IPS-NIHi7 (cell line): ENCODE data around the gene RGS19.
A peak's percentile ranks its signal among the peaks of the same experiment; 100 is the strongest.
"Not testable (repeated sequence)": the region's sequence is repeated elsewhere in the genome, so short reads cannot be mapped to it uniquely, and the experiment has no call there.

Experiments used
- DNase-seq: peaks from one replicate; pipeline ENCODE4 v3.0.0; 2012; ENCODE audit warnings: mixed read lengths; ENCODE audit errors: extremely low spot score

Gene RGS19, protein sequence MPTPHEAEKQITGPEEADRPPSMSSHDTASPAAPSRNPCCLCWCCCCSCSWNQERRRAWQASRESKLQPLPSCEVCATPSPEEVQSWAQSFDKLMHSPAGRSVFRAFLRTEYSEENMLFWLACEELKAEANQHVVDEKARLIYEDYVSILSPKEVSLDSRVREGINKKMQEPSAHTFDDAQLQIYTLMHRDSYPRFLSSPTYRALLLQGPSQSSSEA

DNA sequence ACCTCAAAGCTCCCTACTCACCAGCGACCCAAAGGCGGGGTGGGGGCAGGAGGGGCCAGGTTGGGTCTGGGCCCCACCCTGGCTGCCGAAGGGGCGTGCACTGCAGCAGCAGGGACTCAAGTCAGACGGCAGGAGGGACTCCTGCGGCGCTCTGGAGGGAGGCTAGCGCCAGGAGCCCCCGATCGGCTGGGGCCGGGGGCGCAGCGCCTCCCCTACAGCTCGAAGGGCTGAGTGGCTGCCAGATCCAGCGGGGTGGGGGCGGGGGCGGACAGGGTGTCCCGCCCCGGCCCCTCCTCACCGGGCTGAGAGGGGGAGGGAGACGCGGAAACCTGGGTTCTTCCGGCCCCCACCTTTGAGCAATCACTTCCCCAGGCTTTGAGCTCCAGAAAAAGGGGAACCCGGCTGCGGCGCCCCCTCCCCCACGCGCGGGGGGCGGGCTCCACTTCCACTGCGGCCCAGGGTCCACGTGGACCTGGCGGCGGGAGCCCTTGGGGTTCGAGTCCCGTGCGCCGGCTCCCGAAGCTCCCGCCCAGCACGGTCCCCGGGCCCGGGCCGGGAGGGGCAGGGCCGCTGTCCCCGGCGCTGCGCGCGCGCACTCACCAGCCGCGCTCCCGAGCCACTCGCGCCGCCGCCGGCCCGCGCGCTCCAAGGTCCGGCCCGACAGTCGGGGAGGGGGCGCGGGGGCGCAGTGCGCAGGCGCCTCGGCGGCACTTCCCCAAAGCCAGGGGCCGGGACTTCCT is at the start of gene RGS19:
Gene RGS19, minus strand, starts transcription at position 246 of the 740 bp plus-strand sequence. CDS start 2,632 bp downstream, outside the sequence.
- DNase-seq: peak; percentile 92

DNA sequence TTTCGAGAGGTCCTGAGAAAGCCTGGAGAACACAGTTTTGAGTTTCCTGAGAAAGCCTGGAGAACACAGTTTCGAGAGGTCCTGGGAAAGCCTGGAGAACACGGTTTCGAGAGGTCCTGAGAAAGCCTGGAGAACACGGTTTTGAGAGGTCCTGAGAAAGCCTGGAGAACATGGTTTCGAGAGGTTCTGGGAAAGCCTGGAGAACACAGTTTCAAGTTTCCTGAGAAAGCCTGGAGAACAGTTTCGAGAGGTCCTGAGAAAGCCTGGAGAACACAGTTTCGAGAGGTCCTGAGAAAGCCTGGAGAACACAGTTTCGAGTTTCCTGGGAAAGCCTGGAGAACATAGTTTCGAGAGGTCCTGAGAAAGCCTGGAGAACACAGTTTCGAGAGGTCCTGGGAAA is 44.2 kb upstream of the RGS19 start:
- not testable (repeated sequence) for DNase-seq

DNA sequence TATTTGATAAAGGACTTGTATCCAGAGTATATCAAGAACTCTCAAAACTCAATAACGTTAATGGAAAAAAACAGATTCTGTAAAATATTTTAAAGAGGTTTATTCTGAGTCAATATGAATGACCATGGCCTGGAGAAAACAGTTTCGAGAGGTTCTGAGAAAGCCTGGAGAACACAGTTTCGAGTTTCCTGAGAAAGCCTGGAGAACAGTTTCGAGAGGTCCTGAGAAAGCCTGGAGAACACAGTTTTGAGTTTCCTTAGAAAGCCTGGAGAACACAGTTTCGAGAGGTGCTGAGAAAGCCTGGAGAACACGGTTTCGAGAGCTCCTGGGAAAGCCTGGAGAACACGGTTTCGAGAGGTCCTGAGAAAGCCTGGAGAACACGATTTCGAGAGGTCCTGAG is 43.6 kb upstream of the RGS19 start:
- not testable (repeated sequence) for DNase-seq

DNA sequence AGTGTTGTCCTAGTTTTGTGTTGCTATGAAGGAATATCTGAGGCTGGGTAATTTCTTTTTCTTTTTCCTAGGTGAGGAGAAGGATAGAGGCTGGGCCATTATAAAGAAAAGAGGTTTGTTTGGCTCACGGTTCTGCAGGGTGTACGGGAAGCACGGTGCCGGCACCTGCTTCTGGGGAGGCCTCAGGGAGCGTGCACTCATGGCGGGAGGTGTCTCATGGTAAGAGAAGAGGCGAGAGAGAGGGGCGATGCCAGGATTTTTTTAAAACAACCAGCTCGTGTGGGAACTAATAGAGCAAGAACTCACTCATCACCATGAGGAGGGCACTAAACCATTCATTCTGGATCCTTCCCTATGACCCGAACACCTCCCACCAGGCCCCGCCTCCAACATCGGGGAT is 42.3 kb upstream of the RGS19 start:
- no peak for DNase-seq

DNA sequence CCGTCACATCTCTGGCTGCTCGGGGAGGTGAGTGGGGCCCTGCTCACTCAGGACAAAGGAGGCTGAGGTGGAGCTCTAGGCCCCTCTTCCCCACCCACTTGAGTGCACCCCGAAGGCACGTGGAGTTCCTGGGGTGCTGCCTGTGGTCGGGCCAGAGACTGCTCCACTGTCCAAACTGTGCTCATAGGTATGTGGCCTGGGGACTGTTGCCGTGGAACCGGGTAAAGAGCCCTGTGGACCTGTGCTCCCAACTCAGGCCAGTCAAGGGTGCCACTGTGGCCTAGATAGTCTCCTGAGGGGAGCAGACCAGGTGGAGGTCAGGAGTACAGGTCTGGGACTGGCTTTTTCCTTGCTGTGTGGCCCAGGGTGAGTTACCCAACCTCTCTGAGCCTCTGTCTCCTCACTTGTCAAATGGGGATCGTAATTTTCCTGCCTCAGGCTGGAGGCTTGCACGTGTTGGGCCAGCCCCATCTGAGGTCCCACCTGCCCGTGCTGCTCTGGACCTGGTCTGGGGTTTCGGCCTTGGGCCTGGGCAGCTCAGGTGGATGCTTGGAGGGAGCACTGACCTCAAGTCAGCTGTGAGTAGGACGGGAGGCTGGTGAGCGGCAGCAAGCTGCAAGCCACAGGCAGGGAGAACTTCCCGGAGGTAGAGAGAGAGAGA is 40.5 kb upstream of the RGS19 start:
- no peak for DNase-seq

DNA sequence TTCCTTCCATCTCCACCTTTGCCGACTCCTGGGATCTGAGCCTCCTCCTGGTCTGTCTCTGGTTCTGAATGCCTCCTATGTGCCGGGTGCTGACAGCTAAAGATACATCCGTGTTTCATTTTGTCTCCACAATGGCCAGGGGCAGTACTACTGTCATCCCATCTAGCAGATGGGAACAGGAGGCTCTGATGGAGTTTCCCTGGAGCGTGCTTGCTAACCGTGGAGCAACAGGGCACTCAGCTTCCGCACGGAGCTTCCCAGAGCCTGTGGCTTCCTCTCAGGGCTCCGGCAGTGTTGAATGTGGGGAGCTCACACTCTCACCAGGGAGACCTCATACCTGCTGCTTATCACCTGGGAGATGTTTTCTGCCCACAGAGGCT is 40.0 kb upstream of the RGS19 start:
- no peak for DNase-seq

DNA sequence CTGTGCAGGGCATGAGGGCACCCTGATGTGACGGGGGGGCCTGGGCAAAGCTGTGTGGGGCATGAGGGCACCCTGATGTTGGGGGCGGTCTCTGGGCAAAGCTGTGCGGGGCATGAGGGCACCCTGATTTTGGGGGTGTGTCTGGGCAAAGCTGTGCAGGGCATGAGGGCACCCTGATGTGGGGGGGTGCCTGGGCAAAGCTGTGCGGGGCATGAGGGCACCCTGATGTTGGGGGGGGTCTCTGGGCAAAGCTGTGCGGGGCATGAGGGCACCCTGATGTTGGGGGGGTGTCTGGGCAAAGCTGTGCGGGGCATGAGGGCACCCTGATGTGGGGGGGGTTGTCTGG is 38.1 kb upstream of the RGS19 start:
- not testable (repeated sequence) for DNase-seq

DNA sequence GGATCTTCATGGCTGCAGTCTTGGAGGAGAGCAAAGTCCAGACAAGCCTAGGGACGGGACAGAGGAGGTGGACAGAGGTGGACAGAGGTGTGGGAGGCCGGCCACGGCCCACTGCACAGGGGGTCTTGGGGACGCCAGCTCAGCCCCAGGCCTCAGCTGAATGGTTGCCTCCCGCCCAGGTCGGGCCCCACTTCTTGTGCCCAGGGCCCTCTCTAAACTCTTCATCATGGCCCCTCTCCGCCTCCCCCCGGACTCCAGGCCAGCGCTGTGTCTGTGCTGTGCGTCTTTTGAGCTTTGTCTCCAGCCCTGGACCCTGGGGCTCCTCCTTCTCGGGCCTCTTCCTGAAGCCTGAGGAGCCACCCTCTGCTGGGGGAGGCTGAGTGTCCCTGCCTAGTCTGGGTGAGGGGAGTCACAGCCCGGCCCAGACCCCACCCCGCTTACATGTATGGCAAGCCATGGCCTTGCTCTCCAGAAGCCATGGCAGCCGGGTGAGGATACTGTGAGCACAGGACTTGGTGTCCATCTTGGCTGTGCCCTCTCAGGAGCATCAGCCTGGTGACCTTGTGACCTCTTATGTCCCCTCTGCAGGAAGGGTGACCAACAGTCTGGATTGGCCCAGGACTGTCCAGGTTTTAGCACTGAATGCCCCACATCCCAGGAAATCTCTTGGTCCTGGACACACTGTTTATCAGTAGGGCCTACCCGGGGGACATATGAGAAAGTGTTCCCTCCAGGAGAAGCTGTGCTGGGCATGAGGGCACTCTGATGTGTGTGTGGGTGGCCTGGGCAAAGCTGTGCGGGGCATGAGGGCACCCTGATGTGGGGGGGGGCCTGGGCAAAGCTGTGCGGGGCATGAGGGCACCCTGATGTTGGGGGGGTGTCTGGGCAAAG is 37.5 kb upstream of the RGS19 start:
- no peak for DNase-seq

DNA sequence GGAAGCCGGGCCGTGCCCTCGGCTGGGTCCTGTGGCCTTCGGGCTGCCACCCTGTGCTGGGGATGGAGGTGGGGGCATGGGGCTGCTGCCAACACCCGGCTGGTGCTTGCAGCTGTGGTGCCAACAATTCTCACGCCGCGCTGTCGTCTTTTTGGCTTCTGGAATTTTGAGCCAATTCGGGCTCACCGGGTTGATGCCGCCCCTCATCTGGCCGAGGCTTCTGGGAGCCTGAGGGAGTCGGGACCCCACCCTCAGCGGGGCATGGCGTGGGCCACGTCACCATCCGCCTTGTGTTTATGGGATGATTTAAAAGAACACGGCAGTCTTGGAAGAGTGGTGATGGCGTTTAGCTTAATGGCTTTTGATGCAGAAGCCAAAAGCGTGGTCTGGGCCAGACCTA is 36.7 kb upstream of the RGS19 start:
- DNase-seq: no peak

DNA sequence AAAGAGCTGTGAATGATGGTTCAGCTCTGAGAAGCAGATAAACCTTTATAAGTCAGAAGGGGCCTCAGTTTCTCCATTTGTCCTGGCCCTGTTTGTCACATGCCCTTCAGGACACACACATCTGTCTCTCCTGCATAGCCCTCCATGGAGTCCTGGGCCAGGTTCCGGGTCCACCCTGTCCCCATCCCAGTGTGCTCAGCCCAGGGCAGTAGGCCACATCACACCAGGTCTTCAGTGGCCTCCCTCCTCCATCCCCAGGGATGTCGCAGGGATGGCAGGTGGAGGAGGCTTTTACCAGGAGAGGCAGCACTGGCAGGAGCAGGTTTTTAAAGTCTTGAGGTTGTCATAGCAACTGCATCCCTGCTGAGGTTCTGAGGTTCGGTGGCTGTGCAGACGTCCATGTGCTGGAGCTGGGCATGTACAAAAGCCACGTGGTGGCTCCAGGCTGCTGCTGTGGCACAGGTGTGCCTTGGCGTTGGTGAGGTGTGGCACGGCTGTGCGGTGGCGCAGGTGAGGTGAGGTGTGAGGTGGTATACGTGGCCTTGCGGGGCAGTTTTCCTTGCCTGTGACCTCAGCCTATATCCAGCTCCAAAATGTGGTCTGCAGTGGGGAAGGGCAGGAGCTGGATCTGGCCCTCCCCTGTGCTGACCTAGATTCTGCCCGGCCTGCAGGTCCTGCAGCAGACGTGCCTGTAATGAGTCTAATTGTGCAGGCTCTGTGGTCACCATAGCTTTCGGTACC is 36.0 kb upstream of the RGS19 start:
- no peak for DNase-seq

DNA sequence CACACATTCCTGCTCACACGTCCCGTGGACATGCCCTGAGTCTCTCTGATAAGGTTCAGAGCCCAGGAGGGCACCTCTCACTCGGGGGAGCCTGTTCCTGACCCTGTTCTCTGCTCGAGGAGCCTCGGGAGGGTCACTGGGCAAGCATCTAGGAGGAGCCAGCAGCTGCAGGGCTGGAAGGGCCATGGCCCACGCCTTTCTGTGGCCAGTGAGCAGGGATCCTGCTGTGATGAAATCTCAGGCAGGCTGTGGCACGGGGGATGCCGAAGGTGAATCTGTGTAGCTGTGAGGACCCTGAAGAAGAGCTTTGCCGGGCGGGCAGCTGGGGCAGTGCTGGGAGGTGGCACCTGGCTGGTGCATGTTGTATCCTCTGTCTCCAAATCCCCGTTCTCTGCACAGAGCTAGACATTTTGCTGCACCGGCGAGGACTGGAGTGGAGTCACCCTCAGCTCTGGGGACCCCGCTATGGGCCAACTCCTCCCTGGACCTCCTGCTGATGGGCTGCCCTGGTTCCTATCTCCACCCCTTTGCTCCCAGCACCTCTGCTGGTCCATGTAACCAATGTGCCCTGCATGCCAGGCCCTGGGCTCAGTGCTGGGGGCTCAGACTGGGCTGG is 35.1 kb upstream of the RGS19 start:
- no peak for DNase-seq

DNA sequence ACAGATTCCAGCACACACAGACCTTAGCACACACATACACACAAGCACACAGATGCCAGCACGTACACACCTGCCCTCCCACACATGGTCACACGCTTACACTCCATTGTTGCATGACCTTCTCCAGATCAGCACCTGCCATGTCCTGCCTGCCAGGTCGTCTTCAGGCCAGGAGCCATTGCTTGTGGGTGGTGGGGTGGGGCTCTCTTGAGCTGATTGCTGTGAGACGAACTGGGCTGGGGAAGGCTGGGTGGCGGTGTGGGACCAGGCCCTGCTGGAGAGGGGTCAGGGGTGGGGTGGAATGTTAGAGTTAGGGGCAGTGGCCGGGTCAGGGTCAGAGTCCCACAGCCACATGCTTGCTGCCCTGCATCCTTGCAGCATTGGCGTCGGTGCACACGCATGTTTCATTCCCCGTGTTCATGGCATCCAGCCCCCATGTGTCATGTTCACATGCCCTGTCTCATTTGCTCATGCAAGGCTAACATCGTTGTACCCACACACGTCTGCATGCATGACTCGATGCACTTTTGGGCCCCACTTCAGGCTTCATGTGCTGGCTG is 34.6 kb upstream of the RGS19 start:
- no peak for DNase-seq

DNA sequence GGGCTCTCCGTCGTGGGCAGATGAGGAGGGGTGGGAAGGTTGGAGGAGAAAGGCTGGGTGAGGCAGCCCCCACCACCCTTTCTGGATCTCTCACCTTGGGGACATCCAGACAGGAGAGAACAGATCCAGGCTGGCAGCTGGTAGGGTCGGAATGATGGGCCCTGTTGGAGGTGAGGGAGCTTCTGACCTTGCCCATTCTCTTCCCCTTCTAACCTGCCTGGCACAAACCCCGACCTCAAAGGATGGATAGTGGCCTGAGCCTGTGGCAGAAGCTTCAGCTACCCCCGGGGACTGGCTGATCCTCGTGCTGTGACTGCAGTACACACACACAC is 34.1 kb upstream of the RGS19 start:
- DNase-seq: no peak

DNA sequence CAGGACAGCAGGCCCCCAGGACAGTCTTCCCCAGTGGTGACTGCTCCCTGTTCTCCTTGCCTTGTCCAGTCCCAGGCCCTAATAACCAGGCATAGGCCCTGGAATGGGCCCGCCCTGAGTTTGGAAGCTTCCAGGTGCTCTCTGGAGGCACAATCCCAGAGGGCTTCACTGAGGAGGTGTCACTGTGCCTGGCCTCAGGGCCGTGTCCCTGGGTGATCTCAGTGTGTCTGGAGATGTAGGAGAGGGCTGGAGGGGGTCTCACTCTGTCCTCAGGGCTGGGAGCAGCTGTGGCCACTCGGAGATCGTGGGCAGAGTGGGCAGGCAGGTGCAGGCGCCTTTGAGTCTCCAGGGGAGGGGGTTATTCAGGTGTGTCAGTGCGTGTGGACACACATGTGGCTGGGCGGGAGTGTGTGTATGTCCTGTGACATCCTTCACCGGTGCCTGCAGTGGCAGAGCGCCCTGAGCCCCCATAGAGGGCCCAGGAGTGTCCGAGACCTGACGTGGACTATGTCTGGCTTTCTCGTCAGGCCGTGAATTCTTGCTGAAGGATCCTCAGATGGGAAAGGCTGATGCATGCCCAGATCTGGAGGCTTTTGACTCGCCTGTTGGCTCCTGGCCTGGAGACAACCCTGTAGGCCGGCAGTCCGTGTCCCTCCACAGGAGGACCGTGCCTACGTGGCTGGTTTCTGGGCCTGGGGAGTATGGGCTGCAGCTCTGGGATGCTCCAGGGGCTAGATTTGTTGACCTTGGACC is 33.5 kb upstream of the RGS19 start:
- no peak for DNase-seq

DNA sequence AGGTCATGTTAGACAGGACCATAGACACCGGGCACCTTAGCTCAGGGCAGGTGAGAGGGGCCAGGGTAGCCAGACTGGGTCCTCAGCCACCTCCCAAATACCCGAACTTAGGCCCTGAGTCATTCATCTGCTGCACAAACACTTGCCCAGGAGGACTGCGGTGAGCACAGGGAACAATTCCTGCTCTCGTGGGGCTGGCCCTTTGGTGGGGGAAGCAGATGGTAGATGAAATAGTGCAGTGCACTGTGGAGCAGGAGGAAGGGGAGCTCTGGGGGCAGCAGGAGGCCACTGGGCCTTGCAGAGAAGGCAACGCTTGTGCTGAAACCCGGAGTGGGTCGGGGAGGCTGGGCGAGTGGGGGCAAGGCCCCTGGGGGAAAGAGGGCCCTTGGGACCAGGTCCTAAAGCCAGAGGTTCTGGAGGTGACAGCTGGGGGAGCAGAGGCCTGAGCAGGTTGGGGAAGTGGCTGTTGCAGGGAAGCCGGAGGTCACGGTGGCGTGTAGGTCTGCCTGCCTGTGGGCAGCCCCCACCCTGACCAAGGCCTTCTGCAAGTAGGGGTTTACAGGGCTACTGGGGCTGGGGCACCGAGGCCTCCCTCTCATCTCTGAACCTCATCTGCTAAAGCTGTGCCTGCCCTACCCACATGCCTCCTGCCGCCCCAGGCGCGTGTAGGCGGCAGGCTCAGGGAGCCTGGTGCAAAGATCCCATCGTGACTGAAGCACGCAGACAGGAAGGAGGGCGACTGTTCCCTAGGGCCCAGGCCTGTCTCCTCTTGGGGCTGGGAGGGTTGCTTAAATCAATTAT is 32.7 kb upstream of the RGS19 start:
- no peak for DNase-seq

DNA sequence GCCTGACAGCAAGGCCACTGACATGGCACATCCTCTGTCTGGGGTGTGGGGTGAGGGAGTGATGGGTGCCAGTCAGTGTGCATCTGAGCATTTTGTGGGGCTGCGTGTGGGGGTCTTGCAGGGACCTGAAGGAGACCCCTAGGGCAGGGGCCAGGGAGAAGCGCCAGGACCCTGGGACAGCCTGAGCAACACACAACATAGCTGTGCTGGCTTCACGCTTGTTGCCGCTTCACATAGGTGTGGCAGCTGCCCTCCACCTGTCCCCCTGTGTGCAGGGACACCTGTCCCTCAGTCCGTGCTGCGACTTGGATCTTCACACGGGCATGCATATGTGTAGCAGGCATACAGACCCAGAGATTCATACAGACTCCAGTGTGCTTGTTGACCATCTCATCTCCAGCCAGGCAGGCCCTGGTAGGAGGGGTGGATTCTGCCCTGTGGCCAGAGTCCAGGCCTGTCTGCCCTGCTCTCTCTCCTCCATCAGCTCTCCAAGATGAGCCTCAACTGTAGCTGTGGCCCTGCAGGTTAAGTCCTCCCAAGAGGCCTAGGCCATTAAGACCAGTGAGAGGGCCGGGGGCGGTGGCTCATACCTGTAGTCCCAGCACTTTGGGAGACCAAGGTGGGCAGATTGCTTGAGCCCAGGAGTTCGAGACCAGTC is 31.2 kb upstream of the RGS19 start:
- DNase-seq: no peak

DNA sequence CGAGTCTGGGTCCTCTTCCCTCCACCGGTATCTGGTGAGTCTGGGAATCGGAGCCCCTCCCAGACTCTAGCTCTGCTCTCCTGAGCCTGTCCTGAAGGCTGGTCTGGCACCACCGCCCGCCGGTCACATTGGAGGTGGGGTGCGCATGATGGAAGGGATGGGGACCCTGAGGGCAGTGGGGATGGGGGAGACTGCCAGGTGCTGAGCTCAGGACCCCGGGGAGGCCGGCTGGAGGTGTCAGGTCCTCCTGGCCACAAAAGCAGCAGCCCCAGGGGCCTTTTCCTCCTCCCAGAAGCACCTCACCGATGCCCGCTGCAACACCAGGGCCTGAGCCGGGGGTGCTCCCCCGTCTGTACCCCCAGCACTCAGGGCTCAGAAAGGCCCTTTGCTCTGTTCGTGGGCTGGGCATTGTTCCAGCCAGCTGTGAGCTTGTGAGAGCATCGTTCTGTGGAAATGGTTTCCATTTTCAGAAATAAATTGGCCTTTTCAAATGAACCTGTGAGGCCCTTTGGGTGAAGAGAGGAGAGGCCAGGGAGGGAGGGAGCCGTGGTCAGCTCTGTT is 30.6 kb upstream of the RGS19 start:
- DNase-seq: no peak
